Gastrocnemius medialis (tissue), 4 donors: ENCODE data around the gene BORCS5. TPM values are rescaled to one million over a fixed set of nuclear protein-coding genes. Genes with fewer than 3 reads are reported as not detected.
A peak's percentile ranks its signal among the peaks of the same experiment; 100 is the strongest.

Experiments
- ATAC-seq, 2 donors: fragments of 150-250 bp; one replicate each; pipeline ENCODE4 v1.9.1; 2016
- DNase-seq, 2 donors: peaks; one replicate each; pipeline ENCODE4 v3.0.0-alpha.2; 2019
- H3K27ac ChIP-seq, 4 donors: fragments of 200-600 bp; sonication (generic); 1 replicate in 1 of 4; 2 replicates in 3 of 4; pipeline ENCODE4 v1.5.1; 2016 to 2018; ENCODE audit warnings: mild to moderate bottlenecking in 2 of 4, moderate library complexity in 1 of 4
- H3K27me3 ChIP-seq, 3 donors: fragments of 200-600 bp; sonication (generic) in 2 of 3; 1 replicate in 1 of 3; 2 replicates in 2 of 3; pipeline versions ENCODE4 v1.5.1 to v1.6.0; 2016 to 2019; ENCODE audit warnings: mild to moderate bottlenecking in 1 of 3, moderate library complexity in 1 of 3
- H3K36me3 ChIP-seq, 2 donors: fragments of 200-600 bp; sonication (generic) in 1 of 2; one replicate each; pipeline ENCODE4 v1.5.1; 2017 to 2018
- H3K4me1 ChIP-seq, 2 donors: fragments of 200-600 bp; sonication (generic) in 1 of 2; one replicate each; pipeline ENCODE4 v1.5.1; 2016 to 2017; ENCODE audit warnings: mild to moderate bottlenecking in 2 of 2
- H3K4me3 ChIP-seq, 4 donors: fragments of 200-600 bp; sonication (generic) in 3 of 4; 1 replicate in 1 of 4; 2 replicates in 3 of 4; pipeline ENCODE4 v1.5.1; 2016 to 2019; ENCODE audit warnings: mild to moderate bottlenecking in 2 of 4
- H3K9me3 ChIP-seq, 3 donors: fragments of 200-600 bp; sonication (generic) in 2 of 3; 1 replicate in 1 of 3; 2 replicates in 2 of 3; pipeline ENCODE4 v1.5.1; 2016 to 2019
- POLR2A ChIP-seq, 2 donors: fragments of 450-650 bp; IDR thresholded peaks; one replicate each; pipeline ENCODE4 v1.6.1; 2017; ENCODE audit warnings: antibody characterized with exemption in 2 of 2, mild to moderate bottlenecking in 2 of 2, moderate library complexity in 2 of 2
- in situ Hi-C, 4 donors: fragments of 200-750 bp; cut with MboI; loops; one replicate each; pipeline versions ENCODE4 v1.15.0 to v1.8.0; 2017; ENCODE audit warnings: low sequenced_read_pairs in 4 of 4
- intact Hi-C: fragments of 100-400 bp; cut with DNase I; formaldehyde crosslinking; loops from one replicate; pipeline ENCODE4 v1.15.1; 2023; ENCODE audit warnings: low total_unique reads
- total RNA-seq, 4 donors: library from RNA; depleted of rRNA; stranded (reverse); fragments of >200 nt; gene quantifications; one replicate each; pipeline versions ENCODE4 v1.1.0 to v1.2.3, GENCODE V29; 2016
- TF ChIP-seq, protein P1 (sequence below), 5 experiments: fragments of 450-650 bp in 3 of 5; fragments of 200-600 bp in 2 of 5; sonication (generic) in 2 of 5; IDR thresholded peaks in 4 of 5; conservative IDR thresholded peaks in 1 of 5; 1 replicate in 4 of 5; 2 replicates in 1 of 5; pipeline ENCODE4 v1.5.1; 2016 to 2019; ENCODE audit warnings: antibody characterized with exemption in 5 of 5, mild to moderate bottlenecking in 3 of 5, moderate library complexity in 3 of 5

Gene BORCS5
- total RNA-seq, 4 donors from 2014 or later: 13.0 to 13.9 (median 13.4) TPM

GRCh38 chr12:12378616-12379015 lies 21.7 kb downstream of the BORCS5 start:
- H3K4me1 ChIP-seq: peaks cover 0 to 12% of the 10 kb centered on the region in 2 donors
- no peak for TF ChIP-seq POLR2A (IDR thresholded peaks at IDR 0.05)
- TF ChIP-seq, protein P1, sequence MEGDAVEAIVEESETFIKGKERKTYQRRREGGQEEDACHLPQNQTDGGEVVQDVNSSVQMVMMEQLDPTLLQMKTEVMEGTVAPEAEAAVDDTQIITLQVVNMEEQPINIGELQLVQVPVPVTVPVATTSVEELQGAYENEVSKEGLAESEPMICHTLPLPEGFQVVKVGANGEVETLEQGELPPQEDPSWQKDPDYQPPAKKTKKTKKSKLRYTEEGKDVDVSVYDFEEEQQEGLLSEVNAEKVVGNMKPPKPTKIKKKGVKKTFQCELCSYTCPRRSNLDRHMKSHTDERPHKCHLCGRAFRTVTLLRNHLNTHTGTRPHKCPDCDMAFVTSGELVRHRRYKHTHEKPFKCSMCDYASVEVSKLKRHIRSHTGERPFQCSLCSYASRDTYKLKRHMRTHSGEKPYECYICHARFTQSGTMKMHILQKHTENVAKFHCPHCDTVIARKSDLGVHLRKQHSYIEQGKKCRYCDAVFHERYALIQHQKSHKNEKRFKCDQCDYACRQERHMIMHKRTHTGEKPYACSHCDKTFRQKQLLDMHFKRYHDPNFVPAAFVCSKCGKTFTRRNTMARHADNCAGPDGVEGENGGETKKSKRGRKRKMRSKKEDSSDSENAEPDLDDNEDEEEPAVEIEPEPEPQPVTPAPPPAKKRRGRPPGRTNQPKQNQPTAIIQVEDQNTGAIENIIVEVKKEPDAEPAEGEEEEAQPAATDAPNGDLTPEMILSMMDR (IDR thresholded peaks at IDR 0.05 in 4 of 5, conservative IDR thresholded peaks at IDR 0.05 in 1 of 5): no peak
- DNase-seq (no peak), ATAC-seq (no peak)
- H3K27ac ChIP-seq: no peak overlapping the region
- H3K4me3 ChIP-seq: no peak overlapping the region
- H3K9me3 ChIP-seq: no peaks in the 10 kb centered on the region
- H3K27me3 ChIP-seq: no peaks in the 10 kb centered on the region
- peaks cover 0 to 6% of the 10 kb centered on the region in 2 donors for H3K36me3 ChIP-seq
- intact Hi-C loops (loop anchor here (5.0 kb wide), 1 partner anchor 349 kb away; no protein-coding TSS in a partner anchor), in situ Hi-C loops (loop anchor here (5.0 to 25.0 kb wide), 5 partner anchors 176 to 334 kb away; partner anchors contain the start of genes DUSP16 (in 2 of the 4) and CDKN1B (in 1 of the 4))

DNA sequence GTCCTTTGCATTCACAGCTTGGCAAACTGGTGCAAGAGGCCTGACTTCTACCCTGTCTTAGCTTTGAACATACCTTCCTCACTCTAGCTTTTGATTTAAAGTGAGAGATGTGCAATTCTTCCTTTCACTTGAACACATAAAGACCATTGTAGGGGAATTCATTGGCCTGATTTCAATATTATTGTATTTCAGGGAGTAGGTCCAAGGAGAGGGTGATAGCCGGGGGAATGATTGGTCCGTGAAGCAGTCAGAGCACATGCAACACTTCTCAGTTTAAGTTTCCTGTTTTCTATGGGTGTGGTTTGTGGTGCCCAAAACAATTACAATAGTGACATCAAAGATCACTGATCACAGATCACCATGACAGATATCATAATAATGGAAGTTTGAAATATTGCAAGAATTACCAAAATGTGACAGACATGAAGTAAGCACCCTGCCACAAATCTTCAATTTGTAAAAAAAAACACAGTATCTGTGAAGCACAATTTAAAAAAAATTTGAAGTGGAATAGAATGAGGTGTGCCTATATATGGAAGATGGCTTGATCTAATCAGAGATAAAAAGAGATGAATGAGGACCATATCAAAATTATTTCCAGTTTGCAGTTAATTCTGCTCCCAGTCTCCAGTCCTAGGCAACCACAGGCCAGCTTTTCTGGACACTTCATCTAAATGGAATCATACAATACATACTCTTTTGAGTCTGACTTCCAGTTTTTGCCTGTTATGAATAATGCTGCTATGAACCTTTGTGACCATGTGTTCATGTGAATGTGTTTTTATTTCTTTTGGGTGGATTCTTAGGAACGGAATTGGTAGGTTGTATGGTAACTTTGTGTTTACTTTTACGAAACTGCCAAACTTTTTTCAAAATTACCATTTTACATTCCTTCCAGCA lies 23.2 kb downstream of the BORCS5 start:
- intact Hi-C loops: loop anchor here (5.0 kb wide), 1 partner anchor 347 kb away; no protein-coding TSS in a partner anchor
- H3K27ac ChIP-seq: peak overlapping the region in 1 of 4 donors; percentile 8

GRCh38 chr12:12380949-12381593 lies 24.2 kb downstream of the BORCS5 start:
- DNase-seq (no peak), ATAC-seq (no peak)
- Histone ChIP-seq H3K4me1 (peaks cover 0 to 12% of the 10 kb centered on the region in 2 donors), H3K27ac (no peak overlapping the region), H3K36me3 (peaks cover 0 to 6% of the 10 kb centered on the region in 2 donors), H3K9me3 (no peaks in the 10 kb centered on the region), H3K27me3 (no peaks in the 10 kb centered on the region), H3K4me3 (no peak overlapping the region)
- intact Hi-C loops (no loop called here), in situ Hi-C loops (loop anchor here in 2 of 4 donors (5.0 to 25.0 kb wide), 2 partner anchors 186 to 331 kb away; partner anchors contain the start of gene CDKN1B (in 1 of the 2))
- TF ChIP-seq POLR2A (IDR thresholded peaks at IDR 0.05): no peak
- TF ChIP-seq, protein P1 (IDR thresholded peaks at IDR 0.05 in 4 of 5, conservative IDR thresholded peaks at IDR 0.05 in 1 of 5): no peak

More for the DNA sequence above, 23.2 kb downstream of the BORCS5 start:
- no peak overlapping the region for H3K4me3 ChIP-seq
- DNase-seq: no peak
- ATAC-seq: no peak
- no peak for TF ChIP-seq POLR2A (IDR thresholded peaks at IDR 0.05)
- TF ChIP-seq, protein P1 (IDR thresholded peaks at IDR 0.05 in 4 of 5, conservative IDR thresholded peaks at IDR 0.05 in 1 of 5): no peak
- in situ Hi-C loops: loop anchor here (5.0 to 25.0 kb wide), 6 partner anchors 175 to 332 kb away; partner anchors contain the start of genes DUSP16 (in 2 of the 4) and CDKN1B (in 1 of the 4)
- no peaks in the 10 kb centered on the region for H3K9me3 ChIP-seq
- peaks cover 0 to 12% of the 10 kb centered on the region in 2 donors for H3K4me1 ChIP-seq
- peaks cover 0 to 6% of the 10 kb centered on the region in 2 donors for H3K36me3 ChIP-seq
- no peaks in the 10 kb centered on the region for H3K27me3 ChIP-seq

- in situ Hi-C loops: loop anchor here in 2 of 4 donors (5.0 to 25.0 kb wide), 2 partner anchors 185 to 330 kb away; partner anchors contain the start of gene CDKN1B (in 1 of the 2)
These were observed 25.1 kb downstream of the BORCS5 start for GRCh38 chr12:12381982-12382381.

More at GRCh38 chr12:12381982-12382381, 25.1 kb downstream of the BORCS5 start:
- Histone ChIP-seq H3K27ac (no peak overlapping the region), H3K27me3 (no peaks in the 10 kb centered on the region), H3K9me3 (no peaks in the 10 kb centered on the region), H3K4me1 (peaks cover 0 to 12% of the 10 kb centered on the region in 2 donors), H3K4me3 (no peak overlapping the region), H3K36me3 (peaks cover 0 to 6% of the 10 kb centered on the region in 2 donors)
- intact Hi-C loops: no loop called here
- ATAC-seq (no peak), DNase-seq (no peak)
- TF ChIP-seq, protein P1 (IDR thresholded peaks at IDR 0.05 in 4 of 5, conservative IDR thresholded peaks at IDR 0.05 in 1 of 5): no peak
- no peak for TF ChIP-seq POLR2A (IDR thresholded peaks at IDR 0.05)
